ENCODE results near the gene DUSP8. TPM values are rescaled to one million over a fixed set of nuclear protein-coding genes. Genes with fewer than 3 reads are reported as not detected.

The DUSP8 gene
- polyA plus RNA-seq, 3 donors from 2014 or later: 0.07 TPM; not detected in 2

DNA sequence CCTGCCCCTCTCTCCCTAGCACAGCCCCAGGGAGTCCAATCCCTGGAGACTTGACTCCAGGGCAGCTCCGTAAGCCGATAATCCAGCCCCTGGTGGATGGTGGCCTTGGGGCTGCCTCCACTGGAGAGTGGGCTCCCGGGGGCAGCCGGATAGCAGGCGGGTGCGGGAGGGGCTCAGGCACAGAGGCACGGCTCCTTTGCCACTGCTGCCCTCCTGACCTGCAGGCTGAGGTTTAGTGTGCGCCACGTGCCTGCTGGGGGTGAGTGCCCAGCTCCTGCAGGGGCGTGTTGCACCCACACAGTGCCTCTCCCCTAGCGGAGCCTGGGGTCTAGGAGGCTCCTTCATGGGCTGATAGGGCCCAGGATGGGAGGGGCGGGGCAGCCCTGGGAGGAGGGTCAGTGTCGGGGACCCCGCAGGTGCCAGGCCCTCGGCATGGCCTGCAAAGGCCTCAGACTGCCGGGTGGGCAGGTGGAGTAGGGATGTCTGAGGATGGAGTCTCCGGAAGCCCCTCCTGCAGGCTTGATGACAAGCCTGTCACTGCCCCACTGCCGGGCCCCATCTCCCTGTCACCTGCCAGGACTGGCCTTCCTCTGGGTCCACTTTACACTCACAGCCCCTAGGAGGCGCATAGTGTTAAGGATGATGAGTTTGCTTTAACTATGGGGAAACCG, 5.6 kb downstream of the DUSP8 start:
- Mint-ChIP-seq H3K27ac (peak overlapping the region in 4 of 6 donors; percentile 34 to 61 (median 48)), H3K27me3 (ENCODE audit: low read depth in 3 of 3) (peaks cover 17 to 38% (median 23%) of the 10 kb centered on the region in 3 donors), H3K4me1 (peaks cover 0 to 30% of the 10 kb centered on the region in 2 donors), H3K9me3 (no peaks in the 10 kb centered on the region), H3K4me3 (no peak overlapping the region), H3K36me3 (no peaks in the 10 kb centered on the region)
- no peak for DNase-seq

- Mint-ChIP-seq H3K4me3 (no peak overlapping the region), H3K4me1 (peaks cover 0 to 29% of the 10 kb centered on the region in 2 donors), H3K27ac (no peak overlapping the region), H3K36me3 (no peaks in the 10 kb centered on the region), H3K9me3 (no peaks in the 10 kb centered on the region), H3K27me3 (ENCODE audit: low read depth in 3 of 3) (peaks cover 17 to 37% (median 22%) of the 10 kb centered on the region in 3 donors)
- DNase-seq: no peak
Measured at GRCh38 chr11:1565904-1566247, 6.2 kb downstream of the DUSP8 start.

- H3K27ac Mint-ChIP-seq: no peak overlapping the region
- DNase-seq: no peak
Measured at GRCh38 chr11:1565173-1565903, 6.7 kb downstream of the DUSP8 start.

DNA sequence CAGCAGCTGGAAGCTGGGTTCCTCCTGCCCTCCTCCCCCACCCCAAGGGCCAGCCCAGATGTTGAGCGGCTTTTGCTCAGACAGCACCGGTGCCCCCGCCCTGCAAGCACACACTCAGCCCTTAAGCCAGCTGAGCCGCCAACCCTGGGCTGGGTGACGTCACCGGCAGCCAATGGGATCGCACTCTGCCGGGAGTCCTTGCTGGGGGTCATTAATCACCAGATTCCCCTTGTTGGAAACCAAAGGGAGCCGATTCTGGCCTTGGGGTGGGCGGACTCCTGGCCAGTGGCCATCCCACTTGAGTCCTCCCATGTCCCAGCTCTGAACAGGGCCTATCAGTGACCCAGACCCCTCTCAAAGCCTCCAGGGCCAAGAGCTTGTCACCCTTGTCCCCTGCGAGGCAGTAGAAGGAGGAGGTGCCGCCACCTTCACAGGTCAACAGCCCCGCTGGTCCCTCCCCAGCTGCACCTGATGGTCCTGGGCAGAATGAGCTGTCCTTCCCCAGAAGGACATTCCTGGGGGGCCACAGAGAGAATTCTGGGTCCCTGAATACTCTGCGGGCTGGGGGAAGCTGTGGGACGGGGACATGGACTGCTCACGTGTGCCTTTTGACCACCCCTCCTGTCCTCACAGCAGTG, 7.4 kb downstream of the DUSP8 start:
- Mint-ChIP-seq H3K4me3 (no peak overlapping the region), H3K27ac (no peak overlapping the region), H3K27me3 (ENCODE audit: low read depth in 3 of 3) (peaks cover 17 to 25% (median 17%) of the 10 kb centered on the region in 3 donors), H3K9me3 (no peaks in the 10 kb centered on the region), H3K36me3 (no peaks in the 10 kb centered on the region), H3K4me1 (peaks cover 0 to 20% of the 10 kb centered on the region in 2 donors)
- no peak for DNase-seq

More at GRCh38 chr11:1565173-1565903, 6.7 kb downstream of the DUSP8 start:
- H3K36me3 Mint-ChIP-seq: no peaks in the 10 kb centered on the region
- peaks cover 0 to 24% of the 10 kb centered on the region in 2 donors for H3K4me1 Mint-ChIP-seq
- H3K27me3 Mint-ChIP-seq (ENCODE audit: low read depth in 3 of 3): peaks cover 17 to 32% (median 19%) of the 10 kb centered on the region in 3 donors
- H3K9me3 Mint-ChIP-seq: no peaks in the 10 kb centered on the region
- no peak overlapping the region for H3K4me3 Mint-ChIP-seq

- DNase-seq: no peak
Measured at GRCh38 chr11:1563697-1564534, 8.2 kb downstream of the DUSP8 start.

GRCh38 chr11:1563149-1563638, 8.9 kb downstream of the DUSP8 start:
- no peak overlapping the region for H3K4me3 Mint-ChIP-seq
- H3K9me3 Mint-ChIP-seq: no peaks in the 10 kb centered on the region
- H3K27me3 Mint-ChIP-seq (ENCODE audit: low read depth in 3 of 3): peaks cover 6 to 15% (median 9%) of the 10 kb centered on the region in 3 donors
- H3K36me3 Mint-ChIP-seq: no peaks in the 10 kb centered on the region
- H3K27ac Mint-ChIP-seq: no peak overlapping the region
- H3K4me1 Mint-ChIP-seq: peaks cover 0 to 8% of the 10 kb centered on the region in 2 donors
- no peak for DNase-seq

More at GRCh38 chr11:1563697-1564534, 8.2 kb downstream of the DUSP8 start:
- no peak overlapping the region for H3K27ac Mint-ChIP-seq
- H3K36me3 Mint-ChIP-seq: no peaks in the 10 kb centered on the region
- no peak overlapping the region for H3K4me3 Mint-ChIP-seq
- H3K27me3 Mint-ChIP-seq (ENCODE audit: low read depth in 3 of 3): peaks cover 12 to 20% (median 13%) of the 10 kb centered on the region in 3 donors
- H3K4me1 Mint-ChIP-seq: peaks cover 0 to 14% of the 10 kb centered on the region in 2 donors
- H3K9me3 Mint-ChIP-seq: no peaks in the 10 kb centered on the region

GRCh38 chr11:1562469-1563148, 9.5 kb downstream of the DUSP8 start:
- H3K4me1 Mint-ChIP-seq: peaks cover 0 to 3% of the 10 kb centered on the region in 2 donors
- no peak overlapping the region for H3K27ac Mint-ChIP-seq
- H3K27me3 Mint-ChIP-seq (ENCODE audit: low read depth in 3 of 3): peaks cover 4 to 13% (median 9%) of the 10 kb centered on the region in 3 donors
- H3K4me3 Mint-ChIP-seq: no peak overlapping the region
- H3K36me3 Mint-ChIP-seq: no peaks in the 10 kb centered on the region
- no peaks in the 10 kb centered on the region for H3K9me3 Mint-ChIP-seq
- no peak for DNase-seq

- H3K27ac Mint-ChIP-seq: no peak overlapping the region
- no peak for DNase-seq
- no peaks in the 10 kb centered on the region for H3K9me3 Mint-ChIP-seq
- H3K4me3 Mint-ChIP-seq: no peak overlapping the region
- H3K36me3 Mint-ChIP-seq: no peaks in the 10 kb centered on the region
- peaks cover 0 to 2% of the 10 kb centered on the region in 2 donors for H3K4me1 Mint-ChIP-seq
- peaks cover 4 to 14% (median 6%) of the 10 kb centered on the region in 3 donors for H3K27me3 Mint-ChIP-seq (ENCODE audit: low read depth in 3 of 3)
Measured at GRCh38 chr11:1561955-1562354, 10.1 kb downstream of the DUSP8 start.

DNA sequence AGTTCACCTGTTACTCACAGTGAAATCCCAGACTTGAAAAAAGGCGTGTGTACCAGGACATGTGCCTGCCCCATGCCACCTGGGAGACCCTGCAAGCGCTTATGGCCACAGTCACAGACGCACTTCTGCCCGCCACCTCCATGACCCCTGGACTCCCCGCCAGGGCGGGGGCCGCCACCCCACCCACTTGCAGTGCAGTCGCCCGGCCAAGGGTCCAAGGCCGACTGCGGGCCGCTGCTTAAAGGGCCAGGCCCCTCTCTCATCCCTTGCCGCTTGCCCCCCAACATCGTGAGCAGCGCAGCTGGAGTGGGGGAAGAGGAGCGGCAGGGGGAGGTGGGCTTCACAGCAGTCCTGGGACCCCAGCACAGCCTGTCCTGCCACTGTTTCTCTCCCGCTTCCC, 10.8 kb downstream of the DUSP8 start:
- DNase-seq: no peak
- H3K27ac Mint-ChIP-seq: no peak overlapping the region
- H3K4me3 Mint-ChIP-seq: no peak overlapping the region
- H3K9me3 Mint-ChIP-seq: no peaks in the 10 kb centered on the region
- H3K4me1 Mint-ChIP-seq: no peaks in the 10 kb centered on the region
- H3K27me3 Mint-ChIP-seq (ENCODE audit: low read depth in 3 of 3): peaks cover 4 to 14% (median 6%) of the 10 kb centered on the region in 3 donors
- no peaks in the 10 kb centered on the region for H3K36me3 Mint-ChIP-seq

- DNase-seq: no peak
- Mint-ChIP-seq H3K27ac (no peak overlapping the region), H3K27me3 (ENCODE audit: low read depth in 3 of 3) (peaks cover 2 to 14% (median 9%) of the 10 kb centered on the region in 3 donors), H3K36me3 (no peaks in the 10 kb centered on the region), H3K9me3 (no peaks in the 10 kb centered on the region), H3K4me1 (no peaks in the 10 kb centered on the region), H3K4me3 (no peak overlapping the region)
Measured at GRCh38 chr11:1560649-1561251, 11.3 kb downstream of the DUSP8 start.

GRCh38 chr11:1560002-1560648, 11.9 kb downstream of the DUSP8 start:
- no peak for DNase-seq
- H3K4me3 Mint-ChIP-seq: no peak overlapping the region
- H3K27me3 Mint-ChIP-seq (ENCODE audit: low read depth in 3 of 3): peaks cover 2 to 13% (median 9%) of the 10 kb centered on the region in 3 donors
- no peaks in the 10 kb centered on the region for H3K9me3 Mint-ChIP-seq
- no peaks in the 10 kb centered on the region for H3K36me3 Mint-ChIP-seq
- no peaks in the 10 kb centered on the region for H3K4me1 Mint-ChIP-seq
- no peak overlapping the region for H3K27ac Mint-ChIP-seq
